Measurements from ENCODE around the gene UGT3A1.

The UGT3A1 gene

DNA sequence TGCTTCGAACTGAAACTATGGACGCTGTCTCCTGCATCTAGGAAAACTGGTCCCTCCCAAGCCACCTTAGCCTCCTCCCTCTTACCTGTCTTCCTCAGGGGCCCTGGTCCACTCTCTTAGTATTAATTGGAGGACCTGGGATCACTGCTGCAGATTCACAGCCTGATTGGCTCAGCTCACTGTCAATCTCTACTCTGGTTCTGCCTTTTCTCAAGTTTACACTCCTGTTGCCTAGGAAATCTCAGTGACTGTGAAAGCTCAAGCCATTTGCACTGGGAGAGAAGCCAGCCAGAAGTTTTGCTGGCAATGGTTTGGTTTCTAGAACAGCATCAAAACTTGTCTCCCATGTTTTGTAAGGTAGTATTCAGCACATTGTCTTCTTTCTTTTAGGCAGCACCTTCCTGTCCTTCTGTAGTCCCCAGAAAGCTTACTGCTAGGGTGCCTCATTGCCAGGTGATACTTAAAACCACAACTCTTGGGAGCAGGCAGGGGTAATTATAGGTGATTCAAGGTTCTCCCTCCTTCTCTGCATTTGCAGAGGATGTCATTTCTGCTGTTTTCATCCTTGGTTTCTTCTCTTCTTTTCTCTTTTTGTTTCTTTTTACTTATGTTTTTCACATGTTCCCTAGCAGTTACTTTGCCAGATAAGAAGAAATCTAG is 52.5 kb downstream of the UGT3A1 start, which contains the start of gene CAPSL:
Gene CAPSL, minus strand, starts transcription at position 55 of the 660 bp plus-strand sequence. CDS start 17,502 bp downstream, outside the sequence.
- TF ChIP-seq, protein P1, sequence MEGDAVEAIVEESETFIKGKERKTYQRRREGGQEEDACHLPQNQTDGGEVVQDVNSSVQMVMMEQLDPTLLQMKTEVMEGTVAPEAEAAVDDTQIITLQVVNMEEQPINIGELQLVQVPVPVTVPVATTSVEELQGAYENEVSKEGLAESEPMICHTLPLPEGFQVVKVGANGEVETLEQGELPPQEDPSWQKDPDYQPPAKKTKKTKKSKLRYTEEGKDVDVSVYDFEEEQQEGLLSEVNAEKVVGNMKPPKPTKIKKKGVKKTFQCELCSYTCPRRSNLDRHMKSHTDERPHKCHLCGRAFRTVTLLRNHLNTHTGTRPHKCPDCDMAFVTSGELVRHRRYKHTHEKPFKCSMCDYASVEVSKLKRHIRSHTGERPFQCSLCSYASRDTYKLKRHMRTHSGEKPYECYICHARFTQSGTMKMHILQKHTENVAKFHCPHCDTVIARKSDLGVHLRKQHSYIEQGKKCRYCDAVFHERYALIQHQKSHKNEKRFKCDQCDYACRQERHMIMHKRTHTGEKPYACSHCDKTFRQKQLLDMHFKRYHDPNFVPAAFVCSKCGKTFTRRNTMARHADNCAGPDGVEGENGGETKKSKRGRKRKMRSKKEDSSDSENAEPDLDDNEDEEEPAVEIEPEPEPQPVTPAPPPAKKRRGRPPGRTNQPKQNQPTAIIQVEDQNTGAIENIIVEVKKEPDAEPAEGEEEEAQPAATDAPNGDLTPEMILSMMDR (IDR thresholded peaks at IDR 0.05) = no peak
- no peak for DNase-seq
- no peaks in the 10 kb centered on the region for H3K4me1 ChIP-seq
- intact Hi-C loops (cut with DNase I; ENCODE audit: low total_unique reads) = no loop called here
- H3K4me3 ChIP-seq = no peak within 1 kb of the TSS
- no peaks in the 10 kb centered on the region for H3K9me3 ChIP-seq
- no peaks in the 10 kb centered on the region for H3K36me3 ChIP-seq
- H3K27ac ChIP-seq = no peak within 1 kb of the TSS
- peaks cover 0 to 2% of the 10 kb centered on the region in 2 donors for H3K27me3 ChIP-seq

DNA sequence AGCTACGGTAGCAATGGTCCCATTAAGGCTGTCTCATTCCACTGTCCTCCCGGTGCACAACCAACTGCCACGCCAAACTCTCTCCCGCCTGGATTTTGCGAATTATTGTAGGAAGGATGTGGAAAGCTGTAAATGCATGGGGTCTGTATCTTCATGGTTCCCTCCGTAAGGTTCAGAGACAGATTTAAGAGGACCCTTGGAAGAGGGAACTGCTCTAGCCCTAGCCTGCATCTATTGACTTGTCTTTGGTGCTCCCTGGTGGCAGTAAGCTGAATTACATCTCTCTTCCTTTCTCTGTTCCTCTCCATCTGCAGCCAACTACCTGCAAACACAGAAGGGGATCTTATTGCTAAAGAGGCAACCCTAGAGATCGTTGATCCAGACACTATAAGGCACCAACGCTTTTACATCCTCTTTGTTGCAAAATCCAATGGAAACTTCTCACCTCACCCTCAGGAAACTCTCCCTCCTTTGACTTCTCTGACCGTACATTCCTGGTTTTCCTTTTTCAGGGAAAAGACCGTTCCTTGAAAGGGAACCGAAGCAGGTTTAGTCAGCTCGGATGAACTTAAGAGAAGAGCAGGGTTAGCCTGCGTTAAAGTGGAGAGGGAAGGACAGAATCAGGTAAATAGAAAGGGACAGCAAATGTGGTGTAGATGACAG is 64.7 kb downstream of the UGT3A1 start:
- Histone ChIP-seq H3K27ac (no peak overlapping the region), H3K4me3 (no peak overlapping the region), H3K36me3 (no peaks in the 10 kb centered on the region)

DNA sequence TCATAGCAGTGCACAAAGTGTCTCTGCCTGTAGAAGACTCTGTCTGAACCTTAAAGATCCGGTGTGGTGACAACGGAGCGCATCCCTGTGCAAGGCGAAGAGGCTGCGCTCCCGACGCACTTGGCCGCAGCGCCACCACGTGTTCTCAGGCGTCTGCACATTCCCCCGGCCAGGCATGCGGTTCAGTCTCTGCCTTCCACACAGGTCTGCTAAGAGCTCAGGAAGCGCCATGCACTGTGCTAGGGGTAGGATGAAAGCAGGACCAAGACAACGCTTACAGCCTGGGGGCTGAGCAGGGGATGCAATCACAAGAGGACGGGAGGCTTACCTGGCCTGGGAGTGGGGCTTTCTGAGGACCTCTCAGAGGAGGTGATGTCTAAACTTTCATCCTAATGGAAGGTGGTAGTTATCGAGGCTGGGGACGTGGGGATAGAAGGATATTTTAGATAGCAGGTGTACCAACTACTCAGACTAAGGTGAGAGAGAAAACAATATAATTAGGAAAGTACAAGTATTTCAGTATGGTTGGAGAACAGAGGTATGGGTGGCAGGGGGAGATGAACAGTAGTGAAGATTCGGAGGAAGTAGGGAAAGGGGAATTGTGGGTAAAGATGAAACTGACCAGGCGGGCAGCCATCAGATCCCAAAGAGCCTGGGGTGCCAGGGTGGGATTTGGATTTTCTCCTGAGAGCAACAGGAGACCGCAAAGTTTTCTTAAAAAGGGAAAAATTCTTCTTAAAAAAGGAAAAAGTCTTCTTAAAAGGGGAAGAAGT is 66.1 kb downstream of the UGT3A1 start:
- Histone ChIP-seq H3K27me3 (peaks cover 0 to 24% of the 10 kb centered on the region in 2 donors), H3K36me3 (no peaks in the 10 kb centered on the region), H3K4me1 (no peaks in the 10 kb centered on the region), H3K27ac (no peak overlapping the region), H3K4me3 (no peak overlapping the region), H3K9me3 (no peaks in the 10 kb centered on the region)
- no peak for DNase-seq
- intact Hi-C loops (cut with DNase I; ENCODE audit: low total_unique reads) = loop anchor here (10.0 kb wide), 1 partner anchor 160 kb away; no protein-coding TSS in a partner anchor
- TF ChIP-seq, protein P1 (IDR thresholded peaks at IDR 0.05) = no peak

More for the DNA sequence above, 64.7 kb downstream of the UGT3A1 start:
- TF ChIP-seq, protein P1 (IDR thresholded peaks at IDR 0.05) = peak; percentile 73 to 77
- DNase-seq = no peak
- Histone ChIP-seq H3K4me1 (no peaks in the 10 kb centered on the region), H3K9me3 (no peaks in the 10 kb centered on the region), H3K27me3 (peaks cover 0 to 24% of the 10 kb centered on the region in 2 donors)
- intact Hi-C loops (cut with DNase I; ENCODE audit: low total_unique reads) = loop anchor here (10.0 kb wide), 1 partner anchor 162 kb away; no protein-coding TSS in a partner anchor

DNA sequence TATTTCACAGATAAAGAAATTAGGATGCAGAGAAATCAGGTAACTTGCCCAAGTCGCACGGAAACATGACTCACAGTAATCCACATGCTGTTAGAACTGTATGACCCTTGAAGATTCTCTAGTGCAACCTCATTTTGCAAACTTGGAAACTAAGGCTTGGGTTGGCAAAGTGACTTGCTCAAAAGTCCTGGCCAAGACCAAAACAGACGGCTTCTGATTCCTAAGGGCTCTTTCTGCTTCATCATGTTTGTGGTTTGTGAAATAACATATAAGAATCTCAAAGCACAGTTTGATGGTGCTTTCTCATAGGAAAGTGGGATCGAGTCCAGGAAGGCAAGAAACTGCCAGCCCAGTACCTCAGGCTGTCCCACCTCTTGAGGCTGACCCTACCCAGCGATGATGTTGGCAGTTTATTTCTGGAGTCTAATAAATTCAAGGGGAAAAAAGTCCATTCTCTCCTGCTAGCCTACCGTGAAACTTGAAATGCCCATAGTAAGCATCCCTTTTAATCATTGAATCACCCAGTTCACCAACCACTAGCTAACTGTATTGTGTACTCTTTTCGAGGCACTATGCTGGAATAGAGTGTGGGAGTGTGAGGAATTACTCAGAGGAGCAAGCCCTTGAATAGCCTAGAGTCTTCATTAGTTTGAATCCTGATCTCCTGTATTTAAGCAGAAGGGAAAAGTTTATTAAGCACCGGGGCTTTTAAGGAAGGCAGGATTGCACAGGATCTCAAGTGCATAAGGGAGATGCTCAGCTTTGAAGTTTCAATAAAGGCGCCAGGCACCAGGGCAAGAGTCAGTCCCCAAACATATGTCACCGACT is 66.9 kb downstream of the UGT3A1 start:
- Histone ChIP-seq H3K9me3 (no peaks in the 10 kb centered on the region), H3K27ac (no peak overlapping the region), H3K36me3 (no peaks in the 10 kb centered on the region), H3K4me3 (no peak overlapping the region), H3K27me3 (peaks cover 0 to 24% of the 10 kb centered on the region in 2 donors), H3K4me1 (no peaks in the 10 kb centered on the region)
- TF ChIP-seq, protein P1 (IDR thresholded peaks at IDR 0.05) = no peak
- no peak for DNase-seq
- intact Hi-C loops (cut with DNase I; ENCODE audit: low total_unique reads) = loop anchor here (10.0 kb wide), 1 partner anchor 160 kb away; no protein-coding TSS in a partner anchor

DNA sequence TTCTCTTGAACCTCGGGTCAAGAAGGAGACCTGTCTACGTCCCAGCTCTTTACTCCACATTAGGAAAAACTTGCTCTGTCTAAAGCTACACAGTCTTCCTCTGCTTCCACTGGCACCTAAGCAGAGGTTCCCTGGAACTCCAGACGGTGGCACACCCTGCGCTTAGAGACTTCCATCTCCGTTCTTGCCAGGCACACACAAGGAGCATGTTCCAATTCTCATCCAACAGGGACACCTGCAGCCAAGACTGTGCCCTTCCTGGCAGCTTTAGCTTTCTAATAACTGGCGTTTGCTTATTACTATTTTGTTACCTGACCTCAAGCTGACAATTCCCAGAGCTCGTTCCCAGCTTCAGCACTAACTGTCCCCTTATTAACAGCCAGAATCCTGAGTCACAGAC is 68.7 kb downstream of the UGT3A1 start:
- Histone ChIP-seq H3K9me3 (peaks cover 0 to 3% (median 0%) of the 10 kb centered on the region in 3 donors), H3K27ac (no peak overlapping the region), H3K4me3 (no peak overlapping the region), H3K27me3 (peaks cover 0 to 24% of the 10 kb centered on the region in 2 donors), H3K4me1 (no peaks in the 10 kb centered on the region), H3K36me3 (no peaks in the 10 kb centered on the region)
- no peak for DNase-seq
- intact Hi-C loops (cut with DNase I; ENCODE audit: low total_unique reads) = loop anchor here (10.0 kb wide), 1 partner anchor 158 kb away; no protein-coding TSS in a partner anchor
- TF ChIP-seq, protein P1 (IDR thresholded peaks at IDR 0.05) = no peak
